GM18520 (cell line): ENCODE data around the gene CHCHD6.

Experiments used
- ATAC-seq: cut with Tn5 transposase; IDR thresholded peaks from one replicate; pipeline ENCODE4 v1.9.1; 2021; ENCODE audit not compliant: unreplicated experiment

CHCHD6 gene

GRCh38 chr3:126857928-126858327, 153.9 kb downstream of the CHCHD6 start:
- no peak for ATAC-seq

DNA sequence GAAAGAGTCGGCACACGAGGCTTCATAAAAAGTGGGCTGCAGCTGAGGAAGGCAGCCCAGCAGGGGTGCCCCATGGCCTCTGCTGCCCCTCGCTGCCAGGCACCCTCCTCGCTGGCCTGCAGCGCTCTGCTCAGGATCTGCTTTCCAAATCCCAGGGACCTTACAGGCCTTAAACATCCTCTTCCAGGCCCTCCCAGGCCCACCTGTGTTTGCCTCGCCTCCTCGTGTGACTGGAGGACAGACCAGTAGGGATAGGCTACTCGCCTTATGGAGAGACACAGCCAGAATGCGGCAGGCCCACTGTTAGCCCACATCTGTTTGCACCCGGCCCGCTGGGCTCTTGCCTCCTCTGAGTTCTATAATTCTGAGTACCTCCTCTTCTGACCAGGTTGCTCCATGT, 154.4 kb downstream of the CHCHD6 start:
- no peak for ATAC-seq

GRCh38 chr3:126858887-126859286, 154.8 kb downstream of the CHCHD6 start:
- ATAC-seq = no peak

GRCh38 chr3:126859415-126860246, 155.6 kb downstream of the CHCHD6 start:
- ATAC-seq = no peak

DNA sequence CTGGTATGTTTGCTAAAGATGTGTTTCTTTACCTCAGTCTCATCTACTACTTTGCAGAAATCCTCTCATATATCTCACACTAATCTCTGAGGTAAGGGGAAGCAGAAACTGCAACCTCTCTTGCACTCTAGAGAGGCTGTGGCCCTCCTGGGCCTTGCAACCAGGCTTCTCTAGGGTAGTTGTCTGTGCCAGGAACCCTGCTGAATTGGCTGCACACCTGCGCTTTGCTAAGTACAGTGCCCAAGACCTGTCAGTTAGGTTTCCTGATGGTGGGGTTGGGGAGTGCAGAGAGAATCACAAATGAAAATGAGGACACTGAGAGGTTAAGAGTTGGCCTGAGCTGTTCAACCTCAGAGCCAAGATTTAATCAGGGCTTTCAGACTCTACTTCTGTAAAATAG, 161.7 kb downstream of the CHCHD6 start:
- no peak for ATAC-seq

GRCh38 chr3:126866175-126866759, 162.2 kb downstream of the CHCHD6 start:
- ATAC-seq = no peak

- no peak for ATAC-seq
Measured at GRCh38 chr3:126867190-126867862, 163.3 kb downstream of the CHCHD6 start.

- ATAC-seq = no peak
Measured at GRCh38 chr3:126867863-126868200, 163.8 kb downstream of the CHCHD6 start.

DNA sequence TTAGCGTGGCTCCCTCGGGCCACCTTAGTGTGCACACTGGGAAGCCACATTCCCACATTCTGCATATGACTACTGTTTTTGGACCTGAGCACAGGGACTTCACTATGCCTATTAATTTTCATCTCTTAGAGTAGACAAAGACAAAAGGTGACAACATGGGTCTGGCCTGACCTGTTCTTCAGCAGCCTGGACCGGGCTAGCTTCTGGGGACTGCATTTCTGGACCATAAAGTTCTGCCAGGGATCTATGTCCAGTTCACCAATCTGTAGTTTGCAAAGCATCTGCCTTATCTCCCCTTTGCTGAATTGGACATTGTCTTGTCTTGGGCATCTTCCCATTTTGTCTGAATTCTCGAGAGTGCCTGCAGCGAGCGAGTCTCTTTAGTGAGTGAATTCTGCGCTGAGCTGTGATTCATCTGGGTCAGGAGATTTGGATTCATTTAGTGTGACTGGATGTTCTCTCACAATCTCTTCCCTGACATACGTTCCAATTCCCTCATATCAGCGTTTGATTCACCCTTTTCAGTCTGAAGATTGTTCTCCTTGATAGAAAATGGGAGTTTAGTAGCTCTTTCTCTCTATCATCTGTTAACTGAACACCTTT, 166.7 kb downstream of the CHCHD6 start:
- ATAC-seq = no peak

DNA sequence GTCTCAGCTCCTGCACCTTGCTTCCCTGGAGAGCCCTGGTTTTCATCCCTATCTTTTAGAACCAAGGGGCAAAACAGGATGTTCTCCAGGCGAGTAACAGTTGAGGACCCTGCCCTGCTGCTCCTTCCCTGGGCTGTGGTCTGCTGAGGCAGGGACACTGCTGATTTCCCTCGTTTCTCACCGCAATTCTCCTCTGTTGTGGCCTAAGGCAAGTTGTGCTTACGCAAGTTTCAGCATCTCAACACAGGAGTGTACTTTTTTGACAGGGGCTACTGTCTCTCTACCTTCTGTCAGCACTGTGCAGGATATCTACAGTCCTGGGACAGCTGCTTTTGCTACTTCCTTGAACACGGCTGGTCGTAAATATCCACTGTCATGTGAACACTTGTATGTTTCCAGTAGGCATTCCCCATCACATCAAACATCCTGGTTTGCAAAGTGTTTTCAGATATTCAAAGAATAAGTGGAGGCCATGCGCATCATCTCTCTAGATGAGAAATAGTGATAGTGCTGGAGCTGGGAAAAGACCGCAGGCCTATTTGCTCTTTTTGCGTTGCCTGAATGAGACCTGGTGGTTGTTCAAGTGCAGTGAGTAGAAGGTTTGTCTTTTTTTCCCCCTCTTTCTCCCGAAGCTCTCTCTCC, 168.8 kb downstream of the CHCHD6 start:
- no peak for ATAC-seq

GRCh38 chr3:126873416-126873815, 169.4 kb downstream of the CHCHD6 start:
- ATAC-seq = no peak

- ATAC-seq = no peak
Measured at GRCh38 chr3:126878664-126879063, 174.6 kb downstream of the CHCHD6 start.

DNA sequence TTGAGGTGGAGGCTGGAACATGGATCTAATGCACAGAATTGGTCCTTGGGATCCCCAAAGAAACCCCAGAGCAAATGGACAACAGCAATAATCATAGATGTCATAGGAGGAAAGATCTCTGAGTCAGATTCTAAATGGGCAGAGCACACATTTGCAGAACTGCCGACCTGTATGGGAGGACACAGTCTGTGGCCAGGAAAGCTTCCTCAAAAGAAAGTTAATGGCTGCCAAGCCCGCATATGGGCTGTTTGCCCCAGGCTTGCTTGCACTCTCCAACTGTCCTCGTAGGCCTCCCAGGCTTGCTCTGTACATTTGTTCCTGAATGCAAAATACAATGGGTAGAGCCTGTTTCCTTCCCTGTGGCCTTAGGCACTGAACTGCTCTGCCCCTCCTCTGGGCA, 176.9 kb downstream of the CHCHD6 start:
- ATAC-seq = no peak

GRCh38 chr3:126881861-126882260, 177.8 kb downstream of the CHCHD6 start:
- ATAC-seq = no peak

- no peak for ATAC-seq
Measured at GRCh38 chr3:126883241-126883640, 179.2 kb downstream of the CHCHD6 start.

- no peak for ATAC-seq
Measured at GRCh38 chr3:126885425-126885824, 181.4 kb downstream of the CHCHD6 start.

GRCh38 chr3:126886217-126886616, 182.2 kb downstream of the CHCHD6 start:
- ATAC-seq = no peak

GRCh38 chr3:126887686-126888085, 183.6 kb downstream of the CHCHD6 start:
- ATAC-seq = no peak

- ATAC-seq = no peak
Measured at GRCh38 chr3:126888186-126888760, 184.2 kb downstream of the CHCHD6 start.

GRCh38 chr3:126889276-126890201, 185.5 kb downstream of the CHCHD6 start:
- no peak for ATAC-seq
